Natural killer cell (primary cell): ENCODE measurements around the gene POLK. TPM values are rescaled to one million over a fixed set of nuclear protein-coding genes. Genes with fewer than 3 reads are reported as not detected.
A peak's percentile ranks its signal among the peaks of the same experiment; 100 is the strongest.

Experiments used
- ATAC-seq, 3 donors: fragments of 150-1000 bp in 2 of 3; fragments of 200-7000 bp in 1 of 3; cut with Tn5 transposase; 1 replicate in 1 of 3; 2 replicates in 2 of 3; pipeline ENCODE4 v1.10.0; 2021; ENCODE audit warnings: mild to moderate bottlenecking in 2 of 3, moderate library complexity in 2 of 3
- DNase-seq, 2 donors: peaks; one replicate each; pipeline versions ENCODE4 v3.0.0 to v3.0.0-alpha.2; 2013 to 2021; ENCODE audit warnings: mixed read lengths in 1 of 2
- H3K27ac ChIP-seq: one replicate; pipeline ENCODE4 v1.5.1; 2013; ENCODE audit warnings: mild to moderate bottlenecking, low read length
- H3K27me3 ChIP-seq: one replicate; pipeline ENCODE4 v1.6.1; 2013; ENCODE audit warnings: low read length; ENCODE audit not compliant: control insufficient read depth, insufficient read depth
- H3K36me3 ChIP-seq: one replicate; pipeline ENCODE4 v1.6.1; 2013; ENCODE audit warnings: low read length; ENCODE audit not compliant: control insufficient read depth, insufficient read depth
- H3K4me1 ChIP-seq: one replicate; pipeline ENCODE4 v1.6.1; 2013; ENCODE audit warnings: low read length; ENCODE audit not compliant: control insufficient read depth, insufficient read depth
- H3K4me3 ChIP-seq: one replicate; pipeline ENCODE4 v1.5.1; 2013; ENCODE audit warnings: low read length
- H3K9me3 ChIP-seq: one replicate; pipeline ENCODE4 v1.6.1; 2013; ENCODE audit warnings: low read length; ENCODE audit not compliant: control insufficient read depth, insufficient read depth
- H3K27ac Mint-ChIP-seq, 2 donors: one replicate each; pipeline ENCODE4 v1.8.0; 2022; ENCODE audit warnings: mild to moderate bottlenecking in 2 of 2, mixed read lengths in 2 of 2, moderate library complexity in 1 of 2
- H3K27me3 Mint-ChIP-seq, 2 donors: one replicate each; pipeline ENCODE4 v1.8.0; 2022; ENCODE audit warnings: low read depth in 2 of 2, mixed read lengths in 2 of 2
- H3K36me3 Mint-ChIP-seq: one replicate; pipeline ENCODE4 v1.8.0; 2022; ENCODE audit warnings: mixed read lengths
- H3K4me1 Mint-ChIP-seq, 2 donors: one replicate each; pipeline ENCODE4 v1.8.0; 2022; ENCODE audit warnings: mixed read lengths in 2 of 2
- H3K4me3 Mint-ChIP-seq: one replicate; pipeline ENCODE4 v1.8.0; 2022; ENCODE audit warnings: mild to moderate bottlenecking, moderate library complexity, mixed read lengths
- H3K9me3 Mint-ChIP-seq, 2 donors: one replicate each; pipeline ENCODE4 v1.8.0; 2022; ENCODE audit warnings: mixed read lengths in 2 of 2
- WGBS: methylation state at CpG from one replicate; pipeline ENCODE4 v1.1.7; 2013; ENCODE audit warnings: missing lambda C conversion rate; ENCODE audit not compliant: insufficient coverage; 5-methylcytosine and 5-hydroxymethylcytosine counted together
- intact Hi-C: fragments of 100-400 bp; cut with micrococcal nuclease; formaldehyde crosslinking; loops from one replicate; pipeline ENCODE4 v1.14.2; 2022
- total RNA-seq, 4 donors: library from RNA; stranded (reverse); fragments of 120-200 nt in 1 of 4; gene quantifications; one replicate each; pipeline versions ENCODE4 v1.2.3 to v1.2.4, GENCODE V29; 2013 to 2022
- TF ChIP-seq, protein P1 (sequence below): fragments of 200-600 bp; IDR thresholded peaks from one replicate; pipeline ENCODE4 v1.8.0; 2022; ENCODE audit warnings: antibody characterized with exemption

Gene POLK
- total RNA-seq, 3 donors from 2014 or later (not counting 1 experiment from before 2014, with no cell fraction given): 16.8 to 21.5 (median 21.4) TPM

DNA sequence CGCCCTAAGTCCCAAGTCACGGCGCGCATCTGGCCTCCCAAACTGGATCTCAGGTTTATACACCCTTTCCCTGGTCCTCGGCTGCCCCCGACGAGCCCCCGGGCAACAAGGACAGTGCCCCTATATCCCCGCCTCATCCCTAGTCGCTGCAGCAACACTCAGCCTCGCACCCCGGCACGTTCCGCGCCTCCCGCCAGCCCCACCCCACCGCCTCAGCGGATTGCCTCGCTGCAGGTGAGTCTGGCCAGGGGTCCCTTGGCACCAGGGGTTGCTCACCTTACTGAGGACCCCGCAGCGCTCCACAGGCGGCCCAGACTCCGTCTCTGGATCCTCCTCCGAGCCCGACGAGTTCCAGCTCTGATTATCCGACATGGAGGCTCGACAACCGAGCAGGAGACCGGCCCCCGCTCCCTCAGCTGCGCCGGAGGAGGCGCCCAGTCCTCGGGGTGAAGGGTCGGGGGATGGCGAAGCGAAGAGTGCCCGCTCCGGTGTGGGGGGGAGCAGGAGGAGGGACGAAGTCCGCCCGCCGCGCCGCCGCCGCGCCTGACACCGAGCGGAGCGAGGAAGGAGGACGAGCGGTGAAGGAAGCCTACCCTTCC, 756 bp upstream of the POLK start:
- Histone ChIP-seq H3K27me3 (no peaks in the 10 kb centered on the region), H3K36me3 (no peaks in the 10 kb centered on the region), H3K9me3 (no peaks in the 10 kb centered on the region), H3K4me3 (peak overlapping the region; percentile 62), H3K4me1 (peaks cover 14% of the 10 kb centered on the region), H3K27ac (peak overlapping the region; percentile 64)
- peak overlapping the region; percentile 96 for H3K4me3 Mint-ChIP-seq
- peaks cover 51% of the 10 kb centered on the region in 2 donors for H3K4me1 Mint-ChIP-seq
- DNase-seq (peak; percentile 47 to 62), ATAC-seq (peak; percentile 48 to 67 (median 60))
- under 1% methylated on average over 54 of the region's 54 CpGs for WGBS
- no peaks in the 10 kb centered on the region for H3K9me3 Mint-ChIP-seq
- TF ChIP-seq, protein P1, sequence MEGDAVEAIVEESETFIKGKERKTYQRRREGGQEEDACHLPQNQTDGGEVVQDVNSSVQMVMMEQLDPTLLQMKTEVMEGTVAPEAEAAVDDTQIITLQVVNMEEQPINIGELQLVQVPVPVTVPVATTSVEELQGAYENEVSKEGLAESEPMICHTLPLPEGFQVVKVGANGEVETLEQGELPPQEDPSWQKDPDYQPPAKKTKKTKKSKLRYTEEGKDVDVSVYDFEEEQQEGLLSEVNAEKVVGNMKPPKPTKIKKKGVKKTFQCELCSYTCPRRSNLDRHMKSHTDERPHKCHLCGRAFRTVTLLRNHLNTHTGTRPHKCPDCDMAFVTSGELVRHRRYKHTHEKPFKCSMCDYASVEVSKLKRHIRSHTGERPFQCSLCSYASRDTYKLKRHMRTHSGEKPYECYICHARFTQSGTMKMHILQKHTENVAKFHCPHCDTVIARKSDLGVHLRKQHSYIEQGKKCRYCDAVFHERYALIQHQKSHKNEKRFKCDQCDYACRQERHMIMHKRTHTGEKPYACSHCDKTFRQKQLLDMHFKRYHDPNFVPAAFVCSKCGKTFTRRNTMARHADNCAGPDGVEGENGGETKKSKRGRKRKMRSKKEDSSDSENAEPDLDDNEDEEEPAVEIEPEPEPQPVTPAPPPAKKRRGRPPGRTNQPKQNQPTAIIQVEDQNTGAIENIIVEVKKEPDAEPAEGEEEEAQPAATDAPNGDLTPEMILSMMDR: no peak
- H3K27me3 Mint-ChIP-seq: no peaks in the 10 kb centered on the region
- intact Hi-C loops: loop anchor here (1.0 to 10.0 kb wide), 4 partner anchors 164 to 1946 kb away; partner anchors contain the start of genes ANKRA2, HMGCR, POC5 and UTP15
- H3K36me3 Mint-ChIP-seq: no peaks in the 10 kb centered on the region
- peak overlapping the region; percentile 86 to 92 for H3K27ac Mint-ChIP-seq

DNA sequence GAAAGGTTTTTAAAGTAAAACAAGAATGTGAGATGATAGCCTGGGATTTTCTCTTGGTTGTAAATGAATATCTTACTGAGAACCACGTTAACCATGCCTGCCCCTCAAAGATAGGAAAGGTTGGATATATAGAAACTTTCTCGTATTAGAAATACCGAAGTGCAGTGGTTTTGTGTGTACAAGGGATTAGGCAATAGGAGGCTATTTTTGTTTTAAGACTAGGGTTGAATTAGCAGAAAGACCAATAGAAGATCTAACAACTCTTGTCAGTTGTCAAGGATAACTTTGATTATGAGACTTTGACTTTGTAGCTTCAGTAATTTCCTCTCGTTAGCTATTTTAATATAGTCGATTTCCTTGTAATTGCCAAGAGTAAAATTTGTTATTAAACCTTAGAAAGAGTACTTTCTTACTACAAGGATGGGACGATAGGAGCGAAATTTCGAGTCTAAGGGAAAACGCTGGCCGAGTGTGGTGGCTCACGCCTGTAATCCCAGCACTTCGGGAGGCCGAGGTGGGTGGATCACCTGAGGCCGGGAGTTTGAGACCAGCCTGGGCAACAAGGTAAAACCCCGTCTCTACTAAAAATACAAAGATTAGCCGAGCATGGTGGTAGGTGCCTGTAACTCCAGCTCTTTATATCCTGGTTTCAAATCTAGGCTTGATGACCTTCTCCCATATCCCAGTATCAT, 838 bp downstream of the POLK start:
- H3K4me3 ChIP-seq: peak overlapping the region; percentile 62
- peaks cover 14% of the 10 kb centered on the region for H3K4me1 ChIP-seq
- 77% methylated on average over 14 of the region's 16 CpGs for WGBS
- H3K27me3 ChIP-seq: no peaks in the 10 kb centered on the region
- DNase-seq (no peak), ATAC-seq (no peak)
- TF ChIP-seq, protein P1: no peak
- no peaks in the 10 kb centered on the region for H3K36me3 ChIP-seq
- peak overlapping the region; percentile 96 for H3K4me3 Mint-ChIP-seq
- H3K4me1 Mint-ChIP-seq: peaks cover 53 to 54% of the 10 kb centered on the region in 2 donors
- intact Hi-C loops: loop anchor here (10.0 kb wide), 2 partner anchors 162 to 1948 kb away; partner anchors contain the start of genes ANKRA2 and UTP15
- no peaks in the 10 kb centered on the region for H3K27me3 Mint-ChIP-seq
- H3K9me3 Mint-ChIP-seq: no peaks in the 10 kb centered on the region
- H3K36me3 Mint-ChIP-seq: no peaks in the 10 kb centered on the region
- peak overlapping the region; percentile 86 to 92 for H3K27ac Mint-ChIP-seq
- H3K9me3 ChIP-seq: no peaks in the 10 kb centered on the region
- H3K27ac ChIP-seq: peak overlapping the region; percentile 79

DNA sequence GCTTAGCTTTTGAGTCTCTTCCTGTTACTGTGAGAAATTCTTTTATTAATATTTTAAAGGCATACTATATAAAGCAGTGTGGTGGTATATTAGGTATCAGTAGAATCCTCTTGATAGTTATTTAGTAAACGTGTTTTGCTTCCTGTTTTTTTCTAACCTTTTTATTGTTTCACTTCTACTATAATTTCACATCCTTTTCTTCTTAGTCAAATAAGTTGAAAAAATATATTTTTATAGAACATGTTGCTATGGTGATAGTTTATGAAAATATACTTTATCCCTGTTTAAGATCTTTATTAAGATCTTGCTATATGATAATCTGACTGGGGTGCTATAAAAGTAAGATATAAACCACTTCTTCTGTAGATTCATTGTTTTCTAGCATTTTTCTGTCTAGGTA, 2.1 kb downstream of the POLK start:
- DNase-seq (no peak), ATAC-seq (no peak)
- WGBS: no CpG with 5 or more reads among the region's 1 CpG
- H3K27me3 ChIP-seq: no peaks in the 10 kb centered on the region
- no peaks in the 10 kb centered on the region for H3K36me3 ChIP-seq
- H3K4me3 ChIP-seq: no peak overlapping the region
- Mint-ChIP-seq H3K4me3 (peak overlapping the region; percentile 13), H3K36me3 (no peaks in the 10 kb centered on the region), H3K4me1 (peaks cover 47 to 48% of the 10 kb centered on the region in 2 donors), H3K27ac (peak overlapping the region in 1 of 2 donors; percentile 10), H3K27me3 (no peaks in the 10 kb centered on the region), H3K9me3 (no peaks in the 10 kb centered on the region)
- intact Hi-C loops: loop anchor here (10.0 kb wide), 2 partner anchors 161 to 1949 kb away; partner anchors contain the start of genes ANKRA2 and UTP15
- TF ChIP-seq, protein P1: no peak
- no peak overlapping the region for H3K27ac ChIP-seq
- H3K4me1 ChIP-seq: peaks cover 14% of the 10 kb centered on the region
- no peaks in the 10 kb centered on the region for H3K9me3 ChIP-seq
